Cardiac muscle cell (in vitro differentiated cells and primary cell): ENCODE results near the gene CSTPP1. TPM values are rescaled to one million over a fixed set of nuclear protein-coding genes. Genes with fewer than 3 reads are reported as not detected.
A peak's percentile ranks its signal among the peaks of the same experiment; 100 is the strongest.

Source experiments
- DNase-seq, 2 donors: peaks; one replicate each; pipeline versions ENCODE4 v3.0.0 to v3.0.0-alpha.2; 2010 to 2017; ENCODE audit warnings: low read depth in 1 of 2, low spot score in 1 of 2
- H3K27ac ChIP-seq: fragments of 200-600 bp; sonication (generic); 2 replicates; pipeline ENCODE4 v1.5.1; 2016
- H3K27me3 ChIP-seq: fragments of 200-600 bp; sonication (generic); 2 replicates; pipeline ENCODE4 v1.6.0; 2016; ENCODE audit warnings: control low read depth
- H3K36me3 ChIP-seq: fragments of 200-600 bp; sonication (generic); 2 replicates; pipeline ENCODE4 v1.5.1; 2016; ENCODE audit warnings: control low read depth
- H3K4me1 ChIP-seq: fragments of 200-600 bp; sonication (generic); 2 replicates; pipeline ENCODE4 v1.8.1; 2017; ENCODE audit warnings: low read depth, mild to moderate bottlenecking, mixed run types
- H3K4me3 ChIP-seq: fragments of 200-600 bp; sonication (generic); 2 replicates; pipeline ENCODE4 v1.5.1; 2016; ENCODE audit warnings: mild to moderate bottlenecking
- H3K9me3 ChIP-seq: fragments of 200-600 bp; sonication (generic); 2 replicates; pipeline ENCODE4 v1.5.1; 2017; ENCODE audit warnings: low read depth, mild to moderate bottlenecking, control low read depth
- CTCF ChIP-seq: IDR thresholded peaks from 2 replicates; pipeline ENCODE4 v1.5.1; 2012; ENCODE audit warnings: low read depth, mild to moderate bottlenecking, low read length
- polyA plus RNA-seq: library from polyadenylated mRNA; unstranded; fragments of >200 nt; fragmentation: Nextera tagmentation; extraction: Ambion mirVana; gene quantifications from 2 replicates; pipeline ENCODE4 v1.2.1, GENCODE V29; 2016
- total RNA-seq: library from RNA; depleted of rRNA; stranded (reverse); fragments of >200 nt; gene quantifications from 2 replicates; pipeline ENCODE4 v1.2.3, GENCODE V29; 2016

The CSTPP1 gene
- total and polyA plus RNA-seq, 2 experiments from 2014 or later = 46.4 to 81.6 TPM

GRCh38 chr11:47158242-47158641 is 221.7 kb downstream of the CSTPP1 start:
- TF ChIP-seq CTCF = no peak
- Histone ChIP-seq H3K36me3 (no peaks in the 10 kb centered on the region), H3K9me3 (no peaks in the 10 kb centered on the region), H3K27ac (no peak overlapping the region), H3K4me1 (no peaks in the 10 kb centered on the region), H3K27me3 (no peaks in the 10 kb centered on the region), H3K4me3 (no peak overlapping the region)
- no peak for DNase-seq

DNA sequence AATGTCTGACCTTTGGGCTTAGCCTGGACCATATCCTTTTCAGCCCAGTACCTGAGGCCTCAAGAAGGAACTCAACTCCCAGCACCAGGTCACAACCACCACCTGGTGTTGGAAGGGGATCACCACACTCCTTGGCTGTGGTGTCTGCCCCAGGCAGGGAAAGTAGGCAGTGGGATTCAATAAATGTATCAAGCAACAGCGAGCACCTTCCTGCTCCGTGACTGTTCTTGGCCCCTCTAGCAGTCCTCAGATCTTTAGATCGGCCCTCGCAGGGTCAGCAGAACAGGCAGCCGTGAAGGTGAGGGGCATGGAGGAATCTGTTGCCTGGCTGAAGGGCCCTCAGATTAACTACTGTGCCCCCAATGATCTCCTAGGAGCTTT is 224.2 kb downstream of the CSTPP1 start:
- H3K9me3 ChIP-seq = no peaks in the 10 kb centered on the region

GRCh38 chr11:47161134-47161854 is 224.7 kb downstream of the CSTPP1 start:
- no peak overlapping the region for H3K4me3 ChIP-seq

More for the DNA sequence above, 224.2 kb downstream of the CSTPP1 start:
- peak overlapping the region; percentile 19 for H3K27ac ChIP-seq
- H3K4me3 ChIP-seq = no peak overlapping the region
- no peaks in the 10 kb centered on the region for H3K27me3 ChIP-seq
- TF ChIP-seq CTCF = no peak
- no peak for DNase-seq
- peaks cover 9% of the 10 kb centered on the region for H3K36me3 ChIP-seq
- H3K4me1 ChIP-seq = no peaks in the 10 kb centered on the region

DNA sequence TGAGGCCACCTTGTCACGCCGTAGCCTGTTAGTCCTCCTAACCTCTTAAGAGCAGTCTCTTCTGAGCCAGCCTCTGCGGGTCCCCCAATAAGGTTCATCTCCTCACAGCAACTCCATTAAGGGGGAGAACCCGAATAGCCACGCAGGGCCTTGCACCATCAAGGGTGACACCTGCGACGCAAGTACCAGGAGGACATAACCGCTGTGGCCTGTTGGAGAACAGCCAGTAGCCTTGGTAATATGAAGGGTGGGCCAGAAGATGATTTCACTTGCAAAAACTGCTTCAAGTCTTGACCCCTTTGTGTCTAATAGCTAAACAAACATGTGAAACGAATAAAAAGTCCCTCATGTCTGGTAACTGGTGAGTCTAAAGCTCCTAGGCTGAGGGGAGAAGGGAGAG is 225.3 kb downstream of the CSTPP1 start:
- H3K4me1 ChIP-seq = no peaks in the 10 kb centered on the region
- no peaks in the 10 kb centered on the region for H3K9me3 ChIP-seq
- no peak for TF ChIP-seq CTCF
- peaks cover 20% of the 10 kb centered on the region for H3K36me3 ChIP-seq
- H3K27me3 ChIP-seq = no peaks in the 10 kb centered on the region
- peak overlapping the region; percentile 38 for H3K27ac ChIP-seq
- no peak overlapping the region for H3K4me3 ChIP-seq
- DNase-seq = no peak

More at GRCh38 chr11:47161134-47161854, 224.7 kb downstream of the CSTPP1 start:
- Histone ChIP-seq H3K36me3 (peaks cover 14% of the 10 kb centered on the region), H3K9me3 (no peaks in the 10 kb centered on the region), H3K27ac (peak overlapping the region; percentile 38), H3K27me3 (no peaks in the 10 kb centered on the region), H3K4me1 (no peaks in the 10 kb centered on the region)
- DNase-seq = peak; percentile 64 to 80
- TF ChIP-seq CTCF = peak; percentile 83

DNA sequence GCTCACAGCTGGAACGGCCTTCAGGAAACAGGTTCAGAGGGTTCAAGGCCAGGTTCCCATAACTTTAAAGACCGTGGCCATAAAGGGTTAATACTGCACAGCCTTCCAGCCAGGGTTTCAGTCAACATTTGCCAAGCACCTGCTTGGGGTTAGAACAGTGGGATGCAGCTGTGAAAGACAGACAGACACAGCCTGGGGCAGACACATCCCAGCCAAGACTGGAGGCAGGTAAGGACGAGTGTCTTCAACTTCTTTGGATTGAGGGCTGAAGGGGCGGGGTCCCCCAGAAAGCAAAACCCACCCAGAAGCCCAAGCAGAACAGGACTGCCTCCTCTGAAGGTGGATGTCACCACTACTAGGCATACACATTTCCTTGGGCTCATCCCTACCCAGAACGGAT is 225.9 kb downstream of the CSTPP1 start:
- DNase-seq = no peak
- Histone ChIP-seq H3K4me3 (no peak overlapping the region), H3K36me3 (peaks cover 26% of the 10 kb centered on the region), H3K9me3 (no peaks in the 10 kb centered on the region), H3K27me3 (no peaks in the 10 kb centered on the region), H3K27ac (peak overlapping the region; percentile 38), H3K4me1 (no peaks in the 10 kb centered on the region)
- no peak for TF ChIP-seq CTCF
